Type B pancreatic cell (in vitro differentiated cells): ENCODE data around the gene AK8. TPM values are rescaled to one million over a fixed set of nuclear protein-coding genes. Genes with fewer than 3 reads are reported as not detected.

Experiments
- DNase-seq: peaks from one replicate; pipeline ENCODE4 v3.0.0; 2021; ENCODE audit warnings: mixed read lengths; ENCODE audit not compliant: unreplicated experiment; ENCODE audit errors: extremely low spot score
- H3K27ac Mint-ChIP-seq: 2 replicates; pipeline ENCODE4 v1.8.0; 2021; ENCODE audit warnings: mild to moderate bottlenecking, mixed read lengths
- H3K27me3 Mint-ChIP-seq: 2 replicates; pipeline ENCODE4 v1.8.0; 2021; ENCODE audit warnings: mixed read lengths
- H3K36me3 Mint-ChIP-seq: 2 replicates; pipeline ENCODE4 v1.8.0; 2021; ENCODE audit warnings: mixed read lengths
- H3K4me1 Mint-ChIP-seq: one replicate; pipeline ENCODE4 v1.8.0; 2021; ENCODE audit warnings: mixed read lengths; ENCODE audit not compliant: unreplicated experiment
- H3K4me3 Mint-ChIP-seq: 2 replicates; pipeline ENCODE4 v1.8.0; 2021; ENCODE audit warnings: mild to moderate bottlenecking, mixed read lengths
- H3K9me3 Mint-ChIP-seq: 2 replicates; pipeline ENCODE4 v1.8.0; 2021; ENCODE audit warnings: mixed read lengths
- CTCF ChIP-seq: fragments of 200-600 bp; sonication (generic); conservative IDR thresholded peaks from 2 replicates; pipeline ENCODE4 v1.5.0; 2021; ENCODE audit warnings: antibody characterized with exemption, mild to moderate bottlenecking
- total RNA-seq: library from RNA; stranded (reverse); gene quantifications from 2 replicates; pipeline ENCODE4 v1.2.1, GENCODE V29; 2021; ENCODE audit warnings: low replicate concordance

Gene AK8
- total RNA-seq, 1 donor from 2014 or later, result 5.5 TPM

DNA sequence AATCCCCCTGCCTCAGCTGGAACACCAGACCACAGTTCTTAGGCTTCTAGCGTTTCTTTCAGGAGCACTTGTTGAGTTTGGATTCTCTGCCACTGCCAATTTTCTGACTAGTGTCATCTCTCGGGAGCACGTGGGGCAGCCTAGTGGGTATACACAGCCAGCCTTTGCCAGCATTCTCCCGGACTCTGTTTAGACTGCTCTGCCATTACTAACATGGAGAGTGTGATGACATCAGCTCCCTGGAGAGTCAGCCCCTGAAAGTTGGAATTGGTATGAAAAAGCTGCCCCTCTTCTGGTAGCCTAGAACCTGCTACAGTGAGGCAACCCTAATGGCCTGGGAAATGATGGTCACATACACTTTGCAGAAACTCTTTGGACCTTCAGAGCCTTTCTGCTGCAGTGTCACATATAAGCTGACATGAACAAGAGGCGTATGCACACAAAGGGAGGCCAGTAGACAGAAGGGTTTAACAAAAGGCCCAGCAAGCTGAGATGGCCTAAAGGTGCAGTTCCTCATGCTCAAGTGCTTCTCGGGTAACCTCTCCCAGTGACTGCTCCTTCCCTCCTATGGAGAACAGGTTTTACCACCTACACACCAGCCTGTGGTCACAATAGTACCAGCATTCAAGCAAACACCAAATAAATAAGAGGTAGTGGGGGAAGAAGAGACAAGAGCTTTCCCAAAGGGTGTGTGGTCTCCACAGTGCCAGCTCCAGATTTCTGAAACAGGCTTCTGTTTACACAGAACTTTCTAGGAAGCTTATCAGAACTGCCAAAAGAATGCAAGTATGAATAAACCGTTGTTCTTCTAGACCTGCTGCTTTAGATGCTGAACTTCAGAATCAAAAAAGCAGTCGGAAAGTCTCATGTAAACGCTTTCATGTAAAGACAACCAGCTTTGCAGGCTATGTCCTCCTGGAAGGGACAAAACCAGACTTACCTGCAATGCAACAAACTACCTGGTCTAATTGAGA, 17.1 kb upstream of the AK8 start:
- H3K27ac Mint-ChIP-seq, result peak overlapping the region; percentile 88
- DNase-seq, result no peak

DNA sequence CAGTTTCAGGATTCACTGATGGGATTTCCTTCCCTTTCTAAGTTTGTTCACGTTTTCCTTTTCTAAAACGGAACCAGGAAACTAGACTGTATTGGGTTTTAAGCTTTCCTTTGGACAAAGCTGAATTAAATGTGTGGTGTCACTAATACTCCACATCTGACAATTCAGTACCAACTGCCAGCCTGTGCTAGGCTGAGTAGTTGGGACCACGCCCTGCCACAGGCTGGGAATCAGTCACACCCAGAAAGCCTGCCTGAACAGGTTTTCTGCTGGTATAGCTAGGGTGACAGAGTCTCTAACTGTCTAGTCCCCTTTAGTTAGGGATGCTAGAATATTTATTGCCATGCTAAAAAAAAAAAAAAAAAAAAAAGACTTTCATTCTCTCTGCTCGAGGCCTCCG, 16.3 kb upstream of the AK8 start:
- DNase-seq, result no peak
- no peak for TF ChIP-seq CTCF
- H3K4me3 Mint-ChIP-seq, result peak overlapping the region; percentile 2
- H3K9me3 Mint-ChIP-seq, result no peaks in the 10 kb centered on the region
- peak overlapping the region; percentile 88 for H3K27ac Mint-ChIP-seq
- H3K27me3 Mint-ChIP-seq, result no peaks in the 10 kb centered on the region
- H3K36me3 Mint-ChIP-seq, result peaks cover 24% of the 10 kb centered on the region
- peaks cover 3% of the 10 kb centered on the region for H3K4me1 Mint-ChIP-seq

More for the DNA sequence above, 17.1 kb upstream of the AK8 start:
- no peak for TF ChIP-seq CTCF
- H3K9me3 Mint-ChIP-seq, result no peaks in the 10 kb centered on the region
- H3K4me3 Mint-ChIP-seq, result peak overlapping the region; percentile 57
- peaks cover 3% of the 10 kb centered on the region for H3K4me1 Mint-ChIP-seq
- H3K36me3 Mint-ChIP-seq, result peaks cover 24% of the 10 kb centered on the region
- H3K27me3 Mint-ChIP-seq, result no peaks in the 10 kb centered on the region

GRCh38 chr9:132892400-132892799, 14.3 kb upstream of the AK8 start:
- DNase-seq, result no peak
- H3K4me3 Mint-ChIP-seq, result no peak overlapping the region
- peaks cover 3% of the 10 kb centered on the region for H3K4me1 Mint-ChIP-seq
- no peaks in the 10 kb centered on the region for H3K9me3 Mint-ChIP-seq
- peaks cover 24% of the 10 kb centered on the region for H3K36me3 Mint-ChIP-seq
- TF ChIP-seq CTCF, result no peak
- H3K27me3 Mint-ChIP-seq, result no peaks in the 10 kb centered on the region
- H3K27ac Mint-ChIP-seq, result no peak overlapping the region

DNA sequence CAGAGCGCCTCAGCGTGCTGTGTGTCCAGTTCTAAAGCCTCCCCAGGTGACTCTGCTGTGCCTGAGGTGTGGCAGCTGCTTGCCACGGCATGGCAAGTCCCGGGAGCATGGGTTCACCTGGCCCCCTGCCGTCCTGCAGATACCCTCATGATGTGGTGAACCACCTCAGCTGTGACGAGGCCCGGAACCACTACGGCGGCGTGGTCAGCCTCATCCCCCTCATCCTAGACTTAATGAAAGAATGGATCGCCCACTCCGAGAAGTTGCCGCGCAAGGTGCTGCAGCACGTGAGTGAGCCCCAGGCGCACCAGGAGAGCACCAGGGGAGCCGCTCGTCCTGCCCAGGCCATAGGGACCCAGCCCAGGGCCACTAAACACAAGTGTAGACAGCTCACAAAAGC, 10.1 kb upstream of the AK8 start:
- Mint-ChIP-seq H3K4me1 (no peaks in the 10 kb centered on the region), H3K36me3 (peaks cover 2% of the 10 kb centered on the region), H3K4me3 (no peak overlapping the region), H3K27me3 (no peaks in the 10 kb centered on the region), H3K9me3 (no peaks in the 10 kb centered on the region), H3K27ac (no peak overlapping the region)
- TF ChIP-seq CTCF, result no peak
- no peak for DNase-seq

GRCh38 chr9:132887181-132888120, 9.4 kb upstream of the AK8 start:
- no peaks in the 10 kb centered on the region for H3K36me3 Mint-ChIP-seq
- H3K9me3 Mint-ChIP-seq, result no peaks in the 10 kb centered on the region
- no peak overlapping the region for H3K27ac Mint-ChIP-seq
- H3K4me1 Mint-ChIP-seq, result no peaks in the 10 kb centered on the region
- no peak for DNase-seq
- no peak overlapping the region for H3K4me3 Mint-ChIP-seq
- TF ChIP-seq CTCF, result no peak
- no peaks in the 10 kb centered on the region for H3K27me3 Mint-ChIP-seq
